HL-60 (cell line): Measurements from ENCODE around the gene KRTAP19-3.

Experiments
- CTCF ChIP-seq: IDR thresholded peaks from one replicate; pipeline ENCODE4 v1.5.1; 2011; ENCODE audit warnings: low read length, control low read depth, inconsistent platforms; ENCODE audit not compliant: insufficient read depth
- GABPA ChIP-seq: IDR thresholded peaks from 2 replicates; pipeline ENCODE4 v1.6.1; 2012; ENCODE audit warnings: low read depth
- POLR2AphosphoS5 ChIP-seq: IDR thresholded peaks from 2 replicates; pipeline ENCODE4 v1.6.1; 2012; ENCODE audit warnings: low read depth
- REST ChIP-seq: IDR thresholded peaks from 2 replicates; pipeline ENCODE4 v1.6.1; 2012; ENCODE audit warnings: low read depth; ENCODE audit not compliant: insufficient replicate concordance
- SPI1 ChIP-seq: IDR thresholded peaks from 2 replicates; pipeline ENCODE4 v1.6.1; 2012; ENCODE audit warnings: low read depth, mild to moderate bottlenecking, borderline replicate concordance

GRCh38 chr21:30486180-30486579 lies 5.6 kb downstream of the KRTAP19-3 start:
- TF ChIP-seq POLR2AphosphoS5 (no peak), CTCF (no peak), REST (no peak), GABPA (no peak), SPI1 (no peak)
